Right lobe of liver (tissue), 6 donors: ENCODE results near the gene SPARCL1. TPM values are rescaled to one million over a fixed set of nuclear protein-coding genes. Genes with fewer than 3 reads are reported as not detected.

Experiments used
- ATAC-seq, 4 donors: fragments of 200-7000 bp; cut with Tn5 transposase; one replicate each; pipeline ENCODE4 v1.9.1; 2020; ENCODE audit warnings: mild to moderate bottlenecking in 4 of 4, moderate library complexity in 4 of 4
- DNase-seq, 3 donors: peaks; one replicate each; pipeline ENCODE4 v3.0.0-alpha.2; 2020
- H3K27ac ChIP-seq, 3 donors: fragments of 200-600 bp; one replicate each; pipeline ENCODE4 v1.8.0; 2022
- H3K27me3 ChIP-seq, 2 donors: fragments of 200-600 bp; one replicate each; pipeline ENCODE4 v1.8.0; 2022
- H3K36me3 ChIP-seq, 4 donors: fragments of 200-600 bp; sonication (generic) in 1 of 4; one replicate each; pipeline versions ENCODE4 v1.5.1 to v1.8.0; 2017 to 2022; ENCODE audit warnings: control low read depth in 1 of 4
- H3K4me1 ChIP-seq, 4 donors: fragments of 200-600 bp; sonication (generic) in 1 of 4; one replicate each; pipeline versions ENCODE4 v1.5.1 to v1.8.0; 2017 to 2022; ENCODE audit warnings: control low read depth in 1 of 4
- H3K4me3 ChIP-seq, 3 donors: fragments of 200-600 bp; one replicate each; pipeline ENCODE4 v1.8.0; 2022
- H3K9me3 ChIP-seq, 4 donors: fragments of 200-600 bp; sonication (generic) in 1 of 4; one replicate each; pipeline versions ENCODE4 v1.5.1 to v1.8.0; 2017 to 2022; ENCODE audit warnings: control low read depth in 1 of 4
- POLR2A ChIP-seq: fragments of 450-650 bp; IDR thresholded peaks from one replicate; pipeline ENCODE4 v1.6.1; 2017; ENCODE audit warnings: antibody characterized with exemption, mild to moderate bottlenecking
- WGBS: methylation state at CpG from one replicate; pipeline ENCODE4 v1.1.6; 2018; ENCODE audit warnings: low coverage, low lambda C conversion rate; ENCODE audit not compliant: insufficient coverage; ENCODE audit errors: missing lambda C conversion rate; 5-methylcytosine and 5-hydroxymethylcytosine counted together
- intact Hi-C, 2 donors: fragments of 100-400 bp; cut with DNase I; formaldehyde crosslinking; loops; one replicate each; pipeline versions ENCODE4 v1.11.2 to v1.14.1; 2022
- total RNA-seq, 6 experiments: library from RNA; depleted of rRNA in 2 of 6; stranded (reverse); fragments of >200 nt in 2 of 6; fragmentation: NEBNext Ultra II Directional in 3 of 6; extraction: Animal tissue kit (Norgen Biotek cat#: 25700) in 3 of 6; gene quantifications; one replicate each; pipeline versions ENCODE4 v1.1.0 to v1.2.4, GENCODE V29; 2016 to 2023
- TF ChIP-seq, protein P1 (sequence below), 4 donors: fragments of 200-600 bp in 3 of 4; fragments of 450-650 bp in 1 of 4; IDR thresholded peaks; one replicate each; pipeline versions ENCODE4 v1.5.1 to v1.8.0; 2016 to 2022; ENCODE audit warnings: antibody characterized with exemption in 4 of 4, mild to moderate bottlenecking in 2 of 4
- donor health status: DM: no; HTN: yes; CAD: no.
- donor health status: DM: no; HTN: no; CAD: no.
- donor health status: DM: no; HTN: no; CAD: no.
- donor health status: DM: no; HTN: yes; CAD: no.
- donor health status: DM: no; HTN: yes; CAD: no.

The SPARCL1 gene
- total RNA-seq, 6 experiments from 2014 or later = 5.3 to 14.3 (median 9.1) TPM

DNA sequence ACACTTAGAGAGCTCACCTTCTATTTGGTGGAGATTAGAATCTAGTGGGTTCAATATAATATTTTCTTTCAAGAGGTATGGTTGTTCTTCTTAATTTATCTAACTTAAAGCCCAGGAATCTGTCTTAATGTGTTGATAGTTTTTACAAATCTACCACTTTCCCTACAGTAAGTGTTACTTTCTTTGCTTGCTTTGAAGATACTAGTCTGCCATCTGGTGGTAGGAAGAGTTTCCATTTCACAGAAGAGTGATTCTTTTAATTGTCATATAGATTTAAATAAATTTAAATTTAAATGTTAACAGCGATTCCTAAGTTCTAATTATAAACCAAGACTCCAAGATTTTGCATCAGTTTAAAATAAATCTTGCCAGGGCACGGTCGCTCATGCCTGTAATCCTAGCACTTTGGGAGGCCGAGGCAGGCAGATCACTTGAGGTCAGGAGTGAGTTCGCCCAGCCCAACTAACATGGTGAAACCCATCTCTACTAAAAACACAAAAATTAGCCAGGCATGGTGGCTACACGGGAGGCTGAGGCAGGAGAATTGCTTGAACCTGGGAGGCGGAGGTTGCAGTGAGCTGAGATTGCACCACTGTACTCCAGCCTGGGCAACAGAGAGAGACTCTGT, 63.3 kb downstream of the SPARCL1 start:
- intact Hi-C loops = loop anchor here in 1 of 2 donors (10.0 kb wide), 1 partner anchor 101 kb away; no protein-coding TSS in a partner anchor
- no peaks in the 10 kb centered on the region for H3K27me3 ChIP-seq
- WGBS = 34% methylated on average over 7 of the region's 7 CpGs
- DNase-seq (no peak), ATAC-seq (peak; percentile 75 to 82 (median 80))
- TF ChIP-seq, protein P1, sequence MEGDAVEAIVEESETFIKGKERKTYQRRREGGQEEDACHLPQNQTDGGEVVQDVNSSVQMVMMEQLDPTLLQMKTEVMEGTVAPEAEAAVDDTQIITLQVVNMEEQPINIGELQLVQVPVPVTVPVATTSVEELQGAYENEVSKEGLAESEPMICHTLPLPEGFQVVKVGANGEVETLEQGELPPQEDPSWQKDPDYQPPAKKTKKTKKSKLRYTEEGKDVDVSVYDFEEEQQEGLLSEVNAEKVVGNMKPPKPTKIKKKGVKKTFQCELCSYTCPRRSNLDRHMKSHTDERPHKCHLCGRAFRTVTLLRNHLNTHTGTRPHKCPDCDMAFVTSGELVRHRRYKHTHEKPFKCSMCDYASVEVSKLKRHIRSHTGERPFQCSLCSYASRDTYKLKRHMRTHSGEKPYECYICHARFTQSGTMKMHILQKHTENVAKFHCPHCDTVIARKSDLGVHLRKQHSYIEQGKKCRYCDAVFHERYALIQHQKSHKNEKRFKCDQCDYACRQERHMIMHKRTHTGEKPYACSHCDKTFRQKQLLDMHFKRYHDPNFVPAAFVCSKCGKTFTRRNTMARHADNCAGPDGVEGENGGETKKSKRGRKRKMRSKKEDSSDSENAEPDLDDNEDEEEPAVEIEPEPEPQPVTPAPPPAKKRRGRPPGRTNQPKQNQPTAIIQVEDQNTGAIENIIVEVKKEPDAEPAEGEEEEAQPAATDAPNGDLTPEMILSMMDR (IDR thresholded peaks at IDR 0.05) = peak; percentile 70 to 78 (median 72)
- TF ChIP-seq POLR2A = no peak
- no peaks in the 10 kb centered on the region for H3K36me3 ChIP-seq
- H3K27ac ChIP-seq = no peak overlapping the region
- peaks cover 0 to 5% (median 0%) of the 10 kb centered on the region in 4 donors for H3K4me1 ChIP-seq
- H3K9me3 ChIP-seq = no peaks in the 10 kb centered on the region
- no peak overlapping the region for H3K4me3 ChIP-seq

DNA sequence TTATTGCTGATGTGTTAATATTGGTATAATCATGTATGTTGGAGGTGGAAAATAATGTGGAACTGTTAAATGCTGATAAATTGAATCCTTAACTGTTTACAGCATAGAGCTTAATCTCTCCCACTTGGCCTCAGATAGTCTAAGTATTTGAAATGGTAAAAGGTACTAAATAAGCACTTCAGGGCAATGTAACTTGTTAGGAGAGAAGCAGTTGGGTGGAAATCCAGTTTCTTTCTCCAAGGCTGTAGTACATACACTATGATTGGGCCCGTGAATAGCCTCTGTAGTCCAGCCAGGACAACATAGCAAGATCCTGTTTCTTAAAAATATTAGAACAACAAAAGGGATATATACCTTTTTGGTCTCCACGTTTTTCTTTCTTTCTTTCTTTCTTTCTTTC, 67.1 kb downstream of the SPARCL1 start:
- Histone ChIP-seq H3K4me1 (peaks cover 0 to 7% (median 0%) of the 10 kb centered on the region in 4 donors), H3K27ac (no peak overlapping the region), H3K9me3 (no peaks in the 10 kb centered on the region), H3K27me3 (no peaks in the 10 kb centered on the region), H3K4me3 (no peak overlapping the region), H3K36me3 (peaks cover 0 to 16% (median 1%) of the 10 kb centered on the region in 4 donors)
- no peak for TF ChIP-seq POLR2A
- TF ChIP-seq, protein P1 (IDR thresholded peaks at IDR 0.05) = no peak
- intact Hi-C loops = loop anchor here in 1 of 2 donors (10.0 kb wide), 1 partner anchor 97 kb away; no protein-coding TSS in a partner anchor
- DNase-seq (no peak), ATAC-seq (no peak)
- 100% methylated on average over 2 of the region's 2 CpGs for WGBS

DNA sequence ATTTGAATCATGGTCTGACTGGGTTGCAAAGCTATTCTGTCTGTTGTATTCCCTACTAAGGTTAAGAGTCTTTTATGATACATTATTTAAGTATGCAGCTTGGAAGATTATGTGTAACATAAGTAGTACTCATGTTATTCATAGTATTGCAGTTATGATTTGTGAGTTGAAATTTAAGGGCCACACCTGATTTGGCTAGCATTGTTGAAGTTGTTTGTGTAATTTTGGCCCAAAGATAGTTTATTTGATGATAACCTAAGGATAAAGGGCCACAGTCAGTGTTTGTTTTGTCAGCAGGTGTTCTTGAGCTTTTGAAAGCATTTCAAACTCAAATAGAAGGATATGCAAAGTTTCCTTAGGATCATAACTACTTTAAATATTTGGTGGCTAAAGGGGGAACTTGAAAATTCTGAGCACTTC, 67.9 kb downstream of the SPARCL1 start:
- Histone ChIP-seq H3K4me1 (peaks cover 0 to 7% (median 0%) of the 10 kb centered on the region in 4 donors), H3K27ac (no peak overlapping the region), H3K4me3 (no peak overlapping the region), H3K27me3 (no peaks in the 10 kb centered on the region), H3K9me3 (no peaks in the 10 kb centered on the region), H3K36me3 (peaks cover 0 to 16% (median 1%) of the 10 kb centered on the region in 4 donors)
- intact Hi-C loops = loop anchor here in 1 of 2 donors (10.0 kb wide), 1 partner anchor 96 kb away; no protein-coding TSS in a partner anchor
- ATAC-seq (no peak), DNase-seq (no peak)
- TF ChIP-seq, protein P1 (IDR thresholded peaks at IDR 0.05) = no peak
- no peak for TF ChIP-seq POLR2A

DNA sequence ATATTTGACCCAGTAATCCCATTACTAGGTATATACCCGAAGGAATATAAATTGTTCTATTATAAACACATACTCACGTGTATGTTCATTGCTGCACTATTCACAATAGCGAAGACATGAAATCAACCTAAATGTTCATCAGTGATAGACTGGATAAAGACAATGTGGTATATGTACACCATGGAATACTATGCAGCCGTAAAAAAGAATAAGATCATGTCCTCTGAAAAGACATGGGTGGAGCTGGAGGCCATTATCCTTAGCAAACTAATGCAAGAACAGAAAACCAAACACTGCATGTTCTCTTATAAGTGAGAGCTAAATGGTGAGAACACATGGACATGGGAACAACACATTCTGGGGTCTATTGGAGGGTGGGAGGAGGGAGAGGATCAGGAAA, 70.3 kb downstream of the SPARCL1 start:
- Histone ChIP-seq H3K4me3 (no peak overlapping the region), H3K27me3 (no peaks in the 10 kb centered on the region), H3K36me3 (peaks cover 0 to 25% (median 5%) of the 10 kb centered on the region in 4 donors), H3K4me1 (peaks cover 0 to 7% (median 0%) of the 10 kb centered on the region in 4 donors), H3K27ac (no peak overlapping the region), H3K9me3 (no peaks in the 10 kb centered on the region)
- ATAC-seq = no peak
- TF ChIP-seq, protein P1 (IDR thresholded peaks at IDR 0.05) = no peak
- no peak for TF ChIP-seq POLR2A
- 97% methylated on average over 4 of the region's 4 CpGs for WGBS
- DNase-seq = no peak
- intact Hi-C loops = no loop called here
